OCI-LY7 (cell line): Measurements from ENCODE around the gene TOLLIP.

Source experiments
- EZH2phosphoT487 ChIP-seq: fragments of 200-600 bp; sonication (generic); IDR thresholded peaks from 2 replicates; pipeline ENCODE4 v1.6.1; 2018; ENCODE audit warnings: low read depth, borderline replicate concordance, mild to moderate bottlenecking, mixed run types, antibody characterized with exemption, low read length, moderate library complexity, mixed read lengths
- TF ChIP-seq, protein P1 (sequence below): fragments of 200-600 bp; sonication (generic); conservative IDR thresholded peaks from 2 replicates; pipeline ENCODE4 v1.5.1; 2014; ENCODE audit warnings: mild to moderate bottlenecking, antibody characterized with exemption, low read length, moderate library complexity, mixed read lengths

DNA sequence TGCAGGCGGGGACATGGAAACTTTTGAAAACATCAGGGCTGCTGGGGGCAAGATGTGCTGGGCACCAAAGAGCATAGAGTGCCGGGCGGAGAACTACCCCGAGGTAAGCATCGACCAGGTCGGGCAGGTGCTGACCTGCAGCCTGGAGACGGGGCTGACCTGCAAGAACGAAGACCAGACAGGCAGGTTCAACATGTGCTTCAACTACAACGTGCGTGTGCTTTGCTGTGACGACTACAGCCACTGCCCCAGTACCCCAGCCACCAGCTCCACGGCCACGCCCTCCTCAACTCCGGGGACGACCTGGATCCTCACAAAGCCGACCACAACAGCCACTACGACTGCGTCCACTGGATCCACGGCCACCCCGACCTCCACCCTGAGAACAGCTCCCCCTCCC is 67.1 kb downstream of the TOLLIP start:
- TF ChIP-seq, protein P1, sequence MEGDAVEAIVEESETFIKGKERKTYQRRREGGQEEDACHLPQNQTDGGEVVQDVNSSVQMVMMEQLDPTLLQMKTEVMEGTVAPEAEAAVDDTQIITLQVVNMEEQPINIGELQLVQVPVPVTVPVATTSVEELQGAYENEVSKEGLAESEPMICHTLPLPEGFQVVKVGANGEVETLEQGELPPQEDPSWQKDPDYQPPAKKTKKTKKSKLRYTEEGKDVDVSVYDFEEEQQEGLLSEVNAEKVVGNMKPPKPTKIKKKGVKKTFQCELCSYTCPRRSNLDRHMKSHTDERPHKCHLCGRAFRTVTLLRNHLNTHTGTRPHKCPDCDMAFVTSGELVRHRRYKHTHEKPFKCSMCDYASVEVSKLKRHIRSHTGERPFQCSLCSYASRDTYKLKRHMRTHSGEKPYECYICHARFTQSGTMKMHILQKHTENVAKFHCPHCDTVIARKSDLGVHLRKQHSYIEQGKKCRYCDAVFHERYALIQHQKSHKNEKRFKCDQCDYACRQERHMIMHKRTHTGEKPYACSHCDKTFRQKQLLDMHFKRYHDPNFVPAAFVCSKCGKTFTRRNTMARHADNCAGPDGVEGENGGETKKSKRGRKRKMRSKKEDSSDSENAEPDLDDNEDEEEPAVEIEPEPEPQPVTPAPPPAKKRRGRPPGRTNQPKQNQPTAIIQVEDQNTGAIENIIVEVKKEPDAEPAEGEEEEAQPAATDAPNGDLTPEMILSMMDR, result no peak
- no peak for TF ChIP-seq EZH2phosphoT487
